Left ventricle myocardium inferior (tissue), 1 donor: ENCODE data around the gene CERS4. TPM values are rescaled to one million over a fixed set of nuclear protein-coding genes. Genes with fewer than 3 reads are reported as not detected.
A peak's percentile ranks its signal among the peaks of the same experiment; 100 is the strongest.
"Not testable (repeated sequence)": the region's sequence is repeated elsewhere in the genome, so short reads cannot be mapped to it uniquely, and the experiment has no call there.

Source experiments
- DNase-seq: peaks from one replicate; pipeline ENCODE4 v3.0.0-alpha.2; 2020
- H3K27ac ChIP-seq: fragments of 200-600 bp; replicated peaks from 2 replicates; pipeline ENCODE4 v1.8.0; 2021
- H3K27me3 ChIP-seq: fragments of 200-600 bp; 2 replicates; pipeline ENCODE4 v1.8.0; 2021; ENCODE audit warnings: low read depth
- H3K36me3 ChIP-seq: fragments of 200-600 bp; 2 replicates; pipeline ENCODE4 v1.8.0; 2021
- H3K4me1 ChIP-seq: fragments of 200-600 bp; 2 replicates; pipeline ENCODE4 v1.8.0; 2021
- H3K4me3 ChIP-seq: fragments of 200-600 bp; 2 replicates; pipeline ENCODE4 v1.8.0; 2021; ENCODE audit warnings: mild to moderate bottlenecking, moderate library complexity
- H3K9me3 ChIP-seq: fragments of 200-600 bp; replicated peaks from 2 replicates; pipeline ENCODE4 v1.8.0; 2021
- intact Hi-C: fragments of 100-400 bp; cut with micrococcal nuclease; formaldehyde crosslinking; loops from one replicate; pipeline ENCODE4 v1.11.0; 2022
- total RNA-seq: library from RNA; stranded (reverse); fragmentation: NEBNext Ultra II Directional; extraction: Animal tissue kit (Norgen Biotek cat#: 25700); gene quantifications from one replicate; pipeline ENCODE4 v1.2.1, GENCODE V29; 2021
- TF ChIP-seq, protein P1 (sequence below): fragments of 200-600 bp; IDR thresholded peaks from 2 replicates; pipeline ENCODE4 v1.8.0; 2021; ENCODE audit warnings: antibody characterized with exemption, mild to moderate bottlenecking, borderline replicate concordance
- donor health status: DM: no; HTN: yes; CAD: no; lungs with severe emphysema.

CERS4 gene
- total RNA-seq, 1 donor from 2014 or later, result 16.5 TPM

GRCh38 chr19:8243146-8243545, 34.0 kb downstream of the CERS4 start:
- no peaks in the 10 kb centered on the region for H3K27me3 ChIP-seq
- no peak overlapping the region for H3K4me3 ChIP-seq
- TF ChIP-seq, protein P1, sequence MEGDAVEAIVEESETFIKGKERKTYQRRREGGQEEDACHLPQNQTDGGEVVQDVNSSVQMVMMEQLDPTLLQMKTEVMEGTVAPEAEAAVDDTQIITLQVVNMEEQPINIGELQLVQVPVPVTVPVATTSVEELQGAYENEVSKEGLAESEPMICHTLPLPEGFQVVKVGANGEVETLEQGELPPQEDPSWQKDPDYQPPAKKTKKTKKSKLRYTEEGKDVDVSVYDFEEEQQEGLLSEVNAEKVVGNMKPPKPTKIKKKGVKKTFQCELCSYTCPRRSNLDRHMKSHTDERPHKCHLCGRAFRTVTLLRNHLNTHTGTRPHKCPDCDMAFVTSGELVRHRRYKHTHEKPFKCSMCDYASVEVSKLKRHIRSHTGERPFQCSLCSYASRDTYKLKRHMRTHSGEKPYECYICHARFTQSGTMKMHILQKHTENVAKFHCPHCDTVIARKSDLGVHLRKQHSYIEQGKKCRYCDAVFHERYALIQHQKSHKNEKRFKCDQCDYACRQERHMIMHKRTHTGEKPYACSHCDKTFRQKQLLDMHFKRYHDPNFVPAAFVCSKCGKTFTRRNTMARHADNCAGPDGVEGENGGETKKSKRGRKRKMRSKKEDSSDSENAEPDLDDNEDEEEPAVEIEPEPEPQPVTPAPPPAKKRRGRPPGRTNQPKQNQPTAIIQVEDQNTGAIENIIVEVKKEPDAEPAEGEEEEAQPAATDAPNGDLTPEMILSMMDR, result no peak
- peaks cover 46% of the 10 kb centered on the region for H3K4me1 ChIP-seq
- peaks cover 18% of the 10 kb centered on the region for H3K9me3 ChIP-seq
- H3K27ac ChIP-seq, result no peak overlapping the region
- intact Hi-C loops, result no loop called here
- H3K36me3 ChIP-seq, result peaks cover 8% of the 10 kb centered on the region
- no peak for DNase-seq

DNA sequence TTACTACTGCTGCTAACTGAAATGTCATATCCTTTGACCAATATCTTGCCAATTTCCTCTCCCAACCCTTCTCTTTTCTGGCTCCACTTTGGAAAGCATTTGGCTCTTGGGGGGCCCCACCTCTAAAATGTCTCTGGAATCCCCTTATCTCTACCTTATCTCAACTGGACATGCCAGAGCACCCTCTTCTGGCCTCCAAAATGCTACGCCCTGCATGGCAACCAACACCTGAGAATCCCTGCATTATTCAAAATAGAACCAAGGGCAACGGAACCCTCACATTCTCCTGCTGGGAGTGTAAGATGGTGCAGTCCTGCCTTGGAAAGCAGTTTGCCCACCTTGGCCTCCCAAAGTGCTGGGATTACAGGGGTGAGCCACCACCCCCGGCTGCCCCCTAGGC, 35.3 kb downstream of the CERS4 start:
- no peaks in the 10 kb centered on the region for H3K27me3 ChIP-seq
- intact Hi-C loops, result no loop called here
- no peak for DNase-seq
- TF ChIP-seq, protein P1, result no peak
- no peak overlapping the region for H3K4me3 ChIP-seq
- H3K36me3 ChIP-seq, result peaks cover 8% of the 10 kb centered on the region
- peaks cover 33% of the 10 kb centered on the region for H3K4me1 ChIP-seq
- H3K27ac ChIP-seq, result peak overlapping the region; percentile 40
- peaks cover 18% of the 10 kb centered on the region for H3K9me3 ChIP-seq

- intact Hi-C loops, result no loop called here
- Histone ChIP-seq H3K9me3 (peaks cover 18% of the 10 kb centered on the region), H3K27me3 (no peaks in the 10 kb centered on the region), H3K4me1 (peaks cover 25% of the 10 kb centered on the region), H3K36me3 (peaks cover 8% of the 10 kb centered on the region), H3K4me3 (no peak overlapping the region), H3K27ac (no peak overlapping the region)
- DNase-seq, result no peak
- TF ChIP-seq, protein P1, result no peak
Measured at GRCh38 chr19:8245869-8246835, 37.0 kb downstream of the CERS4 start.

DNA sequence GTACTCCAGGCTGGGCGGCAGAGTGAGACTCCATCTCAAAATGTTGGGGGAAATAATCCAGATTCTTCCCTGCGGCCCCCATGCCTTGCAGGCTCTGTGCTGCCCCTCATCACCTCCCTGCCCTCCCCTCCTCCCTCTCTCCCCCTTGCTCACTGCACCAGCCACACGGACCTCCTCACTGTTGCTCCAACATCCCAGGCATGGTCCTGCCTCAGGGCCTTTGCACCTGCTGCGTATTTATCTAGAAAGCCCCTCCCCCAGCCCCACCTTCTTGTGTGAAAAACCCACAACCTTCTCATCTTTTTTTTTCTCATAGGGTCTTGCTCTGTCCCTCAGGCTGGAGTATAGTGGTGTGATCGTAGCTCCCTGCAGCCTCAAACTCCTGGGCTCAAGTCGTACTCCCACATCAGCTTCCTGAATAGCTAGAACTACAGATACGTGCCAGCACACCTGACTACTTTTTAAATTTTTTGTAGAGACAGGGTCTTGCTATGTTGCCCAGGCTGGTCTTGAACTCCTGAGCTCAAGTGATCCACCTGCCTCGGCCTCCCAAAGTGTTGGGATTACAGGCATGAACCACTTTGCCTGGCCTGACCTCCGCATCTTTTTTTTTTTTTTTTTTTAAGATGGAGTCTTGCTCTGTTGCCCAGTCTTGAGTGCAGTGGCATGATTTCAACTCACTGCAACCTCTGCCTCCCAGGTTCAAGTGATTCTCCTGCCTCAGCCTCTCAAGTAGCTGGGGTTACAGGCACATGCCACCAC, 38.1 kb downstream of the CERS4 start:
- H3K4me1 ChIP-seq, result peaks cover 28% of the 10 kb centered on the region
- DNase-seq, intact Hi-C loops, H3K27me3 ChIP-seq, H3K36me3 ChIP-seq, H3K27ac ChIP-seq, H3K4me3 ChIP-seq: not testable (repeated sequence)
- H3K9me3 ChIP-seq, result peaks cover 18% of the 10 kb centered on the region

GRCh38 chr19:8248348-8249328, 39.5 kb downstream of the CERS4 start:
- intact Hi-C loops, result no loop called here

More at GRCh38 chr19:8248348-8249328, 39.5 kb downstream of the CERS4 start:
- H3K36me3 ChIP-seq, result no peaks in the 10 kb centered on the region
- DNase-seq, result no peak
- H3K9me3 ChIP-seq, result peaks cover 5% of the 10 kb centered on the region
- H3K4me3 ChIP-seq, result no peak overlapping the region
- peaks cover 34% of the 10 kb centered on the region for H3K4me1 ChIP-seq
- H3K27ac ChIP-seq, result no peak overlapping the region
- TF ChIP-seq, protein P1, result no peak
- no peaks in the 10 kb centered on the region for H3K27me3 ChIP-seq
